ENCODE measurements around the gene GFPT2. TPM values are rescaled to one million over a fixed set of nuclear protein-coding genes. Genes with fewer than 3 reads are reported as not detected.

Gene GFPT2
- total RNA-seq, 2 experiments from 2014 or later: 9.5 to 10.1 TPM

- DNase-seq (no peak), ATAC-seq (ENCODE audit: low read depth) (no peak)
- Mint-ChIP-seq H3K36me3 (no peaks in the 10 kb centered on the region), H3K9me3 (no peaks in the 10 kb centered on the region), H3K4me3 (no peak overlapping the region), H3K27me3 (peaks cover 2% of the 10 kb centered on the region), H3K27ac (no peak overlapping the region), H3K4me1 (no peaks in the 10 kb centered on the region)
- POLR2A ChIA-PET: no interaction called here
Measured at GRCh38 chr5:180387798-180388197, 34.7 kb upstream of the GFPT2 start.

- Mint-ChIP-seq H3K36me3 (no peaks in the 10 kb centered on the region), H3K4me1 (no peaks in the 10 kb centered on the region), H3K27ac (no peak overlapping the region), H3K4me3 (no peak overlapping the region), H3K27me3 (peaks cover 2% of the 10 kb centered on the region), H3K9me3 (no peaks in the 10 kb centered on the region)
- POLR2A ChIA-PET: no interaction called here
- DNase-seq (no peak), ATAC-seq (ENCODE audit: low read depth) (no peak)
Measured at GRCh38 chr5:180382926-180383325, 29.8 kb upstream of the GFPT2 start.

GRCh38 chr5:180381851-180382480, 28.8 kb upstream of the GFPT2 start:
- Mint-ChIP-seq H3K4me3 (no peak overlapping the region), H3K27me3 (peaks cover 2% of the 10 kb centered on the region), H3K4me1 (no peaks in the 10 kb centered on the region), H3K27ac (no peak overlapping the region), H3K9me3 (no peaks in the 10 kb centered on the region), H3K36me3 (no peaks in the 10 kb centered on the region)
- DNase-seq (no peak), ATAC-seq (ENCODE audit: low read depth) (no peak)
- POLR2A ChIA-PET: no interaction called here

- ATAC-seq (ENCODE audit: low read depth): no peak
- H3K36me3 Mint-ChIP-seq: no peaks in the 10 kb centered on the region
Measured at GRCh38 chr5:180381428-180381827, 28.3 kb upstream of the GFPT2 start.

GRCh38 chr5:180380856-180381255, 27.7 kb upstream of the GFPT2 start:
- Mint-ChIP-seq H3K4me3 (no peak overlapping the region), H3K4me1 (no peaks in the 10 kb centered on the region), H3K36me3 (no peaks in the 10 kb centered on the region), H3K9me3 (no peaks in the 10 kb centered on the region), H3K27me3 (peaks cover 2% of the 10 kb centered on the region), H3K27ac (no peak overlapping the region)
- POLR2A ChIA-PET: no interaction called here
- DNase-seq: no peak
- ATAC-seq (ENCODE audit: low read depth): no peak

More at GRCh38 chr5:180381428-180381827, 28.3 kb upstream of the GFPT2 start:
- no peaks in the 10 kb centered on the region for H3K4me1 Mint-ChIP-seq
- H3K4me3 Mint-ChIP-seq: no peak overlapping the region
- no peak overlapping the region for H3K27ac Mint-ChIP-seq
- H3K27me3 Mint-ChIP-seq: peaks cover 2% of the 10 kb centered on the region
- no peaks in the 10 kb centered on the region for H3K9me3 Mint-ChIP-seq
- no peak for DNase-seq
- POLR2A ChIA-PET: no interaction called here

- DNase-seq: no peak
- POLR2A ChIA-PET: no interaction called here
- Mint-ChIP-seq H3K27me3 (peaks cover 2% of the 10 kb centered on the region), H3K9me3 (no peaks in the 10 kb centered on the region), H3K4me3 (no peak overlapping the region), H3K4me1 (no peaks in the 10 kb centered on the region), H3K27ac (no peak overlapping the region), H3K36me3 (no peaks in the 10 kb centered on the region)
- ATAC-seq (ENCODE audit: low read depth): no peak
Measured at GRCh38 chr5:180380441-180380840, 27.3 kb upstream of the GFPT2 start.

- DNase-seq (no peak), ATAC-seq (ENCODE audit: low read depth) (no peak)
- POLR2A ChIA-PET: no interaction called here
- Mint-ChIP-seq H3K9me3 (no peaks in the 10 kb centered on the region), H3K27ac (no peak overlapping the region), H3K27me3 (no peaks in the 10 kb centered on the region), H3K36me3 (no peaks in the 10 kb centered on the region), H3K4me3 (no peak overlapping the region), H3K4me1 (no peaks in the 10 kb centered on the region)
Measured at GRCh38 chr5:180379355-180380070, 26.4 kb upstream of the GFPT2 start.

- Mint-ChIP-seq H3K36me3 (no peaks in the 10 kb centered on the region), H3K27ac (no peak overlapping the region), H3K4me3 (no peak overlapping the region), H3K4me1 (no peaks in the 10 kb centered on the region), H3K9me3 (no peaks in the 10 kb centered on the region), H3K27me3 (no peaks in the 10 kb centered on the region)
- no peak for DNase-seq
- ATAC-seq (ENCODE audit: low read depth): no peak
- POLR2A ChIA-PET: no interaction called here
Measured at GRCh38 chr5:180378438-180379344, 25.6 kb upstream of the GFPT2 start.

- Mint-ChIP-seq H3K27ac (no peak overlapping the region), H3K36me3 (no peaks in the 10 kb centered on the region), H3K4me1 (no peaks in the 10 kb centered on the region), H3K27me3 (no peaks in the 10 kb centered on the region), H3K9me3 (no peaks in the 10 kb centered on the region), H3K4me3 (no peak overlapping the region)
- POLR2A ChIA-PET: no interaction called here
- no peak for DNase-seq
- no peak for ATAC-seq (ENCODE audit: low read depth)
Measured at GRCh38 chr5:180377556-180378197, 24.5 kb upstream of the GFPT2 start.

GRCh38 chr5:180376511-180376910, 23.4 kb upstream of the GFPT2 start:
- Mint-ChIP-seq H3K36me3 (no peaks in the 10 kb centered on the region), H3K9me3 (no peaks in the 10 kb centered on the region), H3K27ac (no peak overlapping the region), H3K27me3 (no peaks in the 10 kb centered on the region), H3K4me1 (no peaks in the 10 kb centered on the region), H3K4me3 (no peak overlapping the region)
- POLR2A ChIA-PET: no interaction called here
- no peak for DNase-seq
- ATAC-seq (ENCODE audit: low read depth): no peak

GRCh38 chr5:180375955-180376354, 22.8 kb upstream of the GFPT2 start:
- DNase-seq: no peak

GRCh38 chr5:180375291-180375690, 22.2 kb upstream of the GFPT2 start:
- Mint-ChIP-seq H3K4me3 (no peak overlapping the region), H3K4me1 (no peaks in the 10 kb centered on the region), H3K36me3 (no peaks in the 10 kb centered on the region), H3K27ac (no peak overlapping the region), H3K27me3 (no peaks in the 10 kb centered on the region), H3K9me3 (no peaks in the 10 kb centered on the region)
- POLR2A ChIA-PET: no interaction called here
- DNase-seq: no peak
- no peak for ATAC-seq (ENCODE audit: low read depth)

More at GRCh38 chr5:180375955-180376354, 22.8 kb upstream of the GFPT2 start:
- POLR2A ChIA-PET: no interaction called here
- ATAC-seq (ENCODE audit: low read depth): no peak
- Mint-ChIP-seq H3K4me1 (no peaks in the 10 kb centered on the region), H3K27ac (no peak overlapping the region), H3K27me3 (no peaks in the 10 kb centered on the region), H3K4me3 (no peak overlapping the region), H3K9me3 (no peaks in the 10 kb centered on the region), H3K36me3 (no peaks in the 10 kb centered on the region)

GRCh38 chr5:180373870-180374269, 20.7 kb upstream of the GFPT2 start:
- Mint-ChIP-seq H3K36me3 (no peaks in the 10 kb centered on the region), H3K9me3 (no peaks in the 10 kb centered on the region), H3K27me3 (no peaks in the 10 kb centered on the region), H3K4me1 (no peaks in the 10 kb centered on the region), H3K27ac (no peak overlapping the region), H3K4me3 (no peak overlapping the region)
- POLR2A ChIA-PET: no interaction called here
- ATAC-seq (ENCODE audit: low read depth) (no peak), DNase-seq (no peak)

Data from activated naive CD8-positive, alpha-beta T cell treated with anti-CD3 and anti-CD28 coated beads, Interleukin-2, amount 10 ng/mL, durations not matched to agents 7 days and 5 days (primary cell).